ENCODE results near the gene CERCAM.

DNA sequence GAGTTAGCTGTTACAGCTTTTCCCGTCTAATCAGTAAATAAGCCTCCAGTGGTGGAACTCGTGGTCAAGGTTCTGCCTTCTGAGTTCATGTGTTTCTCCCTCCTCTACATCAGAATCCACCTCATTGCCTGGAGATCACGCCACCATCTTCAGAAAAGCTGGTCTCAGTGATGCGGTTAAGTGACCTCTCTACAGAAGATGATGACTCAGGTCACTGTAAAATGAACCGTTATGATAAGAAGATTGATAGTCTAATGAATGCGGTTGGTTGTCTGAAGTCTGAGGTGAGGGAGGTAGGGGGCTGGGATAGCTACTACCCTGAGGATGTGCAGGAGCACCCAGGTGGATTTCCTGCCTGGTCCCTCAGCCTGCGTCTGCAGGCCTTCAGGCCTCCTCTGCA, 48.4 kb downstream of the CERCAM start:
- TF ChIP-seq EZH2 (IDR thresholded peaks at IDR 0.05; ENCODE audit: insufficient read depth, poor library complexity, severe bottlenecking) (no peak), EZH2phosphoT487 (IDR thresholded peaks at IDR 0.05; ENCODE audit: insufficient read depth, low read depth) (no peak)
